HepG2 (cell line): ENCODE results near the gene NKD1. TPM values are rescaled to one million over a fixed set of nuclear protein-coding genes. Genes with fewer than 3 reads are reported as not detected.
A peak's percentile ranks its signal among the peaks of the same experiment; 100 is the strongest.

Source experiments
- CAMTA2 ChIP-seq: sonication (generic); formaldehyde crosslinking; IDR thresholded peaks from 2 replicates; pipeline ENCODE4 v1.4.0; 2020; ENCODE audit warnings: mild to moderate bottlenecking, missing genetic modification reagents, borderline replicate concordance
- FOXK1 ChIP-seq: sonication (generic); formaldehyde crosslinking; IDR thresholded peaks from 2 replicates; pipeline ENCODE4 v1.4.0; 2020; ENCODE audit warnings: low read depth, missing genetic modification reagents, borderline replicate concordance
- IKZF1 ChIP-seq: fragments of 450-650 bp; IDR thresholded peaks from 2 replicates; pipeline ENCODE4 v1.7.1; 2016
- MED13 ChIP-seq: sonication (generic); formaldehyde crosslinking; IDR thresholded peaks from 2 replicates; pipeline ENCODE4 v1.5.0; 2020; ENCODE audit warnings: missing genetic modification reagents
- NCOA1 ChIP-seq: sonication (generic); formaldehyde crosslinking; IDR thresholded peaks from 2 replicates; pipeline ENCODE4 v1.9.0; 2021; ENCODE audit warnings: missing genetic modification reagents
- NONO ChIP-seq, 2 experiments: fragments of 450-650 bp in 1 of 2; sonication (generic) in 1 of 2; formaldehyde crosslinking in 1 of 2; IDR thresholded peaks in 1 of 2; conservative IDR thresholded peaks in 1 of 2; 2 replicates each; pipeline versions ENCODE4 v1.6.1 to v1.8.0; 2017 to 2022; ENCODE audit warnings: mild to moderate bottlenecking in 1 of 2, missing genetic modification reagents in 1 of 2, moderate library complexity in 1 of 2
- PAXIP1 ChIP-seq: sonication (generic); formaldehyde crosslinking; conservative IDR thresholded peaks from 2 replicates; pipeline ENCODE4 v1.4.0; 2020; ENCODE audit warnings: mild to moderate bottlenecking, missing genetic modification reagents, moderate library complexity
- PHF20 ChIP-seq: sonication (generic); formaldehyde crosslinking; IDR thresholded peaks from 2 replicates; pipeline ENCODE4 v1.5.0; 2020; ENCODE audit warnings: mild to moderate bottlenecking, missing genetic modification reagents
- SALL2 ChIP-seq: sonication (generic); formaldehyde crosslinking; IDR thresholded peaks from 2 replicates; pipeline ENCODE4 v1.8.1; 2023; ENCODE audit warnings: mild to moderate bottlenecking, missing genetic modification reagents, inconsistent platforms
- SOX13 ChIP-seq, 3 experiments: fragments of 450-650 bp in 1 of 3; sonication (generic) in 1 of 3; formaldehyde crosslinking in 1 of 3; IDR thresholded peaks in 2 of 3; conservative IDR thresholded peaks in 1 of 3; 2 replicates each; pipeline versions ENCODE4 v1.5.0 to v1.6.1; 2016 to 2020; ENCODE audit warnings: antibody characterized with exemption in 1 of 3, mild to moderate bottlenecking in 1 of 3, missing compliant biosample characterization in 1 of 3, missing genetic modification reagents in 1 of 3, moderate library complexity in 1 of 3
- SOX6 ChIP-seq, 2 experiments: fragments of 450-650 bp in 1 of 2; sonication (generic) in 1 of 2; formaldehyde crosslinking in 1 of 2; IDR thresholded peaks; 2 replicates each; pipeline versions ENCODE4 v1.4.0 to v1.6.1; 2017 to 2020; ENCODE audit warnings: antibody characterized with exemption in 1 of 2, mild to moderate bottlenecking in 1 of 2, missing genetic modification reagents in 1 of 2
- SSRP1 ChIP-seq: IDR thresholded peaks from 2 replicates; pipeline ENCODE4 v1.6.1; 2016; ENCODE audit warnings: control low read depth
- ZFP41 ChIP-seq: sonication (generic); formaldehyde crosslinking; IDR thresholded peaks from 2 replicates; pipeline ENCODE4 v1.4.0; 2020; ENCODE audit warnings: mild to moderate bottlenecking, missing genetic modification reagents, borderline replicate concordance
- ZFP90 ChIP-seq: sonication (generic); formaldehyde crosslinking; IDR thresholded peaks from 2 replicates; pipeline ENCODE4 v1.8.0; 2022; ENCODE audit warnings: missing genetic modification reagents, mild to moderate bottlenecking, inconsistent platforms, borderline replicate concordance
- ZKSCAN8 ChIP-seq: IDR thresholded peaks from 2 replicates; pipeline ENCODE4 v1.6.1; 2016; ENCODE audit warnings: borderline replicate concordance, missing genetic modification reagents, missing compliant biosample characterization
- ZNF282 ChIP-seq: fragments of 450-650 bp; IDR thresholded peaks from 2 replicates; pipeline ENCODE4 v1.6.1; 2018; ENCODE audit not compliant: partially characterized antibody
- ZNF430 ChIP-seq: sonication (generic); formaldehyde crosslinking; IDR thresholded peaks from 2 replicates; pipeline ENCODE4 v1.9.0; 2021; ENCODE audit warnings: mild to moderate bottlenecking, missing genetic modification reagents
- ZNF616 ChIP-seq: sonication (generic); formaldehyde crosslinking; IDR thresholded peaks from 2 replicates; pipeline ENCODE4 v1.5.0; 2020; ENCODE audit warnings: low read depth, mild to moderate bottlenecking, missing genetic modification reagents
- polyA plus RNA-seq, 8 experiments: library from polyadenylated mRNA; depleted of rRNA in 3 of 8; stranded (reverse) in 7 of 8; unstranded in 1 of 8; fragments of >200 nt; fragmentation: Illumina TruSeq in 4 of 8; extraction: Trizol in 4 of 8; gene quantifications; 2 replicates each; pipeline versions ENCODE4 v1.2.1 to v1.2.3, GENCODE V29; 2011 to 2016; ENCODE audit warnings: low read depth in 4 of 8, missing spikeins in 1 of 8, mixed read lengths in 1 of 8; ENCODE audit not compliant: insufficient read depth in 1 of 8
- total RNA-seq, 5 experiments: library from RNA; depleted of rRNA; stranded (reverse); fragments of >200 nt; fragmentation: Illumina TruSeq; extraction: Trizol; gene quantifications; 2 replicates each; pipeline ENCODE4 v1.2.3, GENCODE V29; 2016; ENCODE audit warnings: low read depth in 1 of 5
- TF ChIP-seq, protein P1 (sequence below): IDR thresholded peaks from 2 replicates; pipeline ENCODE4 v1.6.1; 2018; ENCODE audit warnings: missing genetic modification reagents, mild to moderate bottlenecking, missing compliant biosample characterization
- TF ChIP-seq, protein P2 (sequence below): sonication (generic); formaldehyde crosslinking; IDR thresholded peaks from 2 replicates; pipeline ENCODE4 v1.4.0; 2020; ENCODE audit warnings: missing genetic modification reagents, borderline replicate concordance

The NKD1 gene
- total and polyA plus RNA-seq, 2 of the 13 experiments (the other 11 are each of a cell fraction or from before 2014, with no cell fraction given): 70.4 to 121 TPM

DNA sequence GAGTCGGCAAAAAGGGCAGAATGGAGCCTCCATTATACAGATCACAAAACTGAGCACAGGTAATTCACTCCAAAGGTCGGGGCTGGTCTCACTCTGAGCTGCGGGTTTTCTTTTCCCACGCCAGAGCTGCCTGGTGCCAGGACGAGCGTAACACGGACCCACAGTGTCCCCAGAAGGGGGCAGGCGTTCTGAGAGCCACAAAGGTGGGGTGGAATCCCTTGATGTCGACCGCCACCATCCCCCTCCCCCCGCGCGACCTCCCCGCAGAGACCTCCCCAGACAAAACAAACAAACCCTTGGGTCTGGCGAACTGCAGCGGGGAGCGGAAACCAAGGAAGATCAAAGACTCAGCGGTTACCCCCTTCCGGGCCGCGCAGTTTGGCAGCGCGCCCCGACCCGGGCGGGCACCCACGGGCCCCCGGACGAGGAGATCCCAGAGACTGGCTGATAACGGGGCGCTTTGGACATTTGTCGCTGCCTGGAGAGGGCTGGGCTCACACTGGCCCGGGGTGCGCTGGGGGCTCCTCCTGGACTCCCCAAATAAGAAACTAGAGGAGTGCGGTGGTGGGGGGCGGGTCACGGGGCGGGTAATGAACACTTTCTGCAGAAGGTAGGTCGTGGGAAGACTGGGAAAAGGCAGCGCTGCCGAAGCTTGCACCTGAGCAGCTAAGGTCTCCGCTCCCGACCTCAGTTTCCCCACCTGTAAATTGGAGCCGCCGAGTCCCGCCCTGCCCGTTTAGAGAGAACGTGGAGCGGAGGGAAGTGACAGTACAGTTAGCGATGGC lies 664 bp upstream of the NKD1 start (continued):
- TF ChIP-seq PAXIP1 (CRISPR knock-in tag) (peak; percentile 93), ZKSCAN8 (CRISPR knock-in tag) (peak; percentile 79; the same call in 1 of the 2 replicates), PHF20 (peak; percentile 15; the same call in 1 of the 2 replicates), CAMTA2 (CRISPR knock-in tag) (0 out of 2 replicates have a peak, but pooled peaks have one; percentile 1), FOXK1 (peak; percentile 85), NONO (IDR thresholded peaks at IDR 0.05) (no peak), NONO (CRISPR knock-in tag; conservative IDR thresholded peaks at IDR 0.05) (peak; percentile 89), ZFP90 (CRISPR knock-in tag) (0 out of 2 replicates have a peak, but pooled peaks have one; percentile 75), NCOA1 (CRISPR knock-in tag) (no peak), ZNF282 (no peak), ZFP41 (CRISPR knock-in tag) (no peak), SSRP1 (peak; percentile 93), SOX6 (IDR thresholded peaks at IDR 0.05) (no peak), SOX6 (CRISPR knock-in tag; IDR thresholded peaks at IDR 0.05) (peak; percentile 92), SALL2 (peak; percentile 74; the same call in 1 of the 2 replicates), ZNF616 (CRISPR knock-in tag) (no peak), ZNF430 (CRISPR knock-in tag) (peak; percentile 89), IKZF1 (no peak), SOX13 (IDR thresholded peaks at IDR 0.05) (peak; percentile 79), SOX13 (CRISPR knock-in tag; conservative IDR thresholded peaks at IDR 0.05 in 1 of 2, IDR thresholded peaks at IDR 0.05 in 1 of 2) (peak in 1 of 2 experiments; percentile 85; a peak in 2 of 4 replicates), MED13 (CRISPR knock-in tag) (peak; percentile 95)
- TF ChIP-seq, protein P1, sequence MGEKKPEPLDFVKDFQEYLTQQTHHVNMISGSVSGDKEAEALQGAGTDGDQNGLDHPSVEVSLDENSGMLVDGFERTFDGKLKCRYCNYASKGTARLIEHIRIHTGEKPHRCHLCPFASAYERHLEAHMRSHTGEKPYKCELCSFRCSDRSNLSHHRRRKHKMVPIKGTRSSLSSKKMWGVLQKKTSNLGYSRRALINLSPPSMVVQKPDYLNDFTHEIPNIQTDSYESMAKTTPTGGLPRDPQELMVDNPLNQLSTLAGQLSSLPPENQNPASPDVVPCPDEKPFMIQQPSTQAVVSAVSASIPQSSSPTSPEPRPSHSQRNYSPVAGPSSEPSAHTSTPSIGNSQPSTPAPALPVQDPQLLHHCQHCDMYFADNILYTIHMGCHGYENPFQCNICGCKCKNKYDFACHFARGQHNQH (CRISPR knock-in tag): peak; percentile 87
- TF ChIP-seq, protein P2, sequence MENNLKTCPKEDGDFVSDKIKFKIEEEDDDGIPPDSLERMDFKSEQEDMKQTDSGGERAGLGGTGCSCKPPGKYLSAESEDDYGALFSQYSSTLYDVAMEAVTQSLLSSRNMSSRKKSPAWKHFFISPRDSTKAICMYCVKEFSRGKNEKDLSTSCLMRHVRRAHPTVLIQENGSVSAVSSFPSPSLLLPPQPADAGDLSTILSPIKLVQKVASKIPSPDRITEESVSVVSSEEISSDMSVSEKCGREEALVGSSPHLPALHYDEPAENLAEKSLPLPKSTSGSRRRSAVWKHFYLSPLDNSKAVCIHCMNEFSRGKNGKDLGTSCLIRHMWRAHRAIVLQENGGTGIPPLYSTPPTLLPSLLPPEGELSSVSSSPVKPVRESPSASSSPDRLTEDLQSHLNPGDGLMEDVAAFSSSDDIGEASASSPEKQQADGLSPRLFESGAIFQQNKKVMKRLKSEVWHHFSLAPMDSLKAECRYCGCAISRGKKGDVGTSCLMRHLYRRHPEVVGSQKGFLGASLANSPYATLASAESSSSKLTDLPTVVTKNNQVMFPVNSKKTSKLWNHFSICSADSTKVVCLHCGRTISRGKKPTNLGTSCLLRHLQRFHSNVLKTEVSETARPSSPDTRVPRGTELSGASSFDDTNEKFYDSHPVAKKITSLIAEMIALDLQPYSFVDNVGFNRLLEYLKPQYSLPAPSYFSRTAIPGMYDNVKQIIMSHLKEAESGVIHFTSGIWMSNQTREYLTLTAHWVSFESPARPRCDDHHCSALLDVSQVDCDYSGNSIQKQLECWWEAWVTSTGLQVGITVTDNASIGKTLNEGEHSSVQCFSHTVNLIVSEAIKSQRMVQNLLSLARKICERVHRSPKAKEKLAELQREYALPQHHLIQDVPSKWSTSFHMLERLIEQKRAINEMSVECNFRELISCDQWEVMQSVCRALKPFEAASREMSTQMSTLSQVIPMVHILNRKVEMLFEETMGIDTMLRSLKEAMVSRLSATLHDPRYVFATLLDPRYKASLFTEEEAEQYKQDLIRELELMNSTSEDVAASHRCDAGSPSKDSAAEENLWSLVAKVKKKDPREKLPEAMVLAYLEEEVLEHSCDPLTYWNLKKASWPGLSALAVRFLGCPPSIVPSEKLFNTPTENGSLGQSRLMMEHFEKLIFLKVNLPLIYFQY: peak; percentile 86
